Adipocyte (in vitro differentiated cells): ENCODE data around the gene ARNT2.
"Not testable (repeated sequence)": the region's sequence is repeated elsewhere in the genome, so short reads cannot be mapped to it uniquely, and the experiment has no call there.

Source experiments
- DNase-seq: peaks from one replicate; pipeline ENCODE4 v3.0.0-alpha.2; 2015; ENCODE audit warnings: low read depth
- H3K27me3 ChIP-seq: replicated peaks from 2 replicates; pipeline ENCODE4 v1.7.0; 2013; ENCODE audit warnings: mild to moderate bottlenecking, low read length, moderate library complexity; ENCODE audit not compliant: control insufficient read depth, insufficient read depth
- H3K36me3 ChIP-seq: 2 replicates; pipeline ENCODE4 v1.7.0; 2013; ENCODE audit warnings: low read length, mild to moderate bottlenecking, moderate library complexity; ENCODE audit not compliant: control insufficient read depth, insufficient read depth, severe bottlenecking
- H3K4me1 ChIP-seq: 2 replicates; pipeline ENCODE4 v1.7.0; 2013; ENCODE audit warnings: mild to moderate bottlenecking, low read length, moderate library complexity; ENCODE audit not compliant: control insufficient read depth, insufficient read depth
- H3K4me3 ChIP-seq: 2 replicates; pipeline ENCODE4 v1.7.0; 2013; ENCODE audit warnings: mild to moderate bottlenecking, low read length, moderate library complexity
- H3K9ac ChIP-seq: 2 replicates; pipeline ENCODE4 v1.7.0; 2013; ENCODE audit warnings: mild to moderate bottlenecking, low read length, moderate library complexity
- H3K9me3 ChIP-seq: 2 replicates; pipeline ENCODE4 v1.7.0; 2013; ENCODE audit warnings: mild to moderate bottlenecking, low read length, moderate library complexity; ENCODE audit not compliant: control insufficient read depth

ARNT2 gene

GRCh38 chr15:80507638-80508316, 103.6 kb downstream of the ARNT2 start:
- Histone ChIP-seq H3K36me3 (no peaks in the 10 kb centered on the region), H3K27me3 (no peaks in the 10 kb centered on the region), H3K9me3 (peaks cover 17% of the 10 kb centered on the region), H3K4me1 (peaks cover 30% of the 10 kb centered on the region), H3K9ac (peak overlapping the region; percentile 61), H3K4me3 (peak overlapping the region; percentile 6)
- peak; percentile 88 for DNase-seq

- H3K4me1 ChIP-seq, result peaks cover 33% of the 10 kb centered on the region
- no peak overlapping the region for H3K4me3 ChIP-seq
- no peak overlapping the region for H3K9ac ChIP-seq
- no peaks in the 10 kb centered on the region for H3K36me3 ChIP-seq
- no peaks in the 10 kb centered on the region for H3K27me3 ChIP-seq
- peaks cover 17% of the 10 kb centered on the region for H3K9me3 ChIP-seq
- no peak for DNase-seq
Measured at GRCh38 chr15:80508783-80509182, 104.6 kb downstream of the ARNT2 start.

- Histone ChIP-seq H3K4me1 (peaks cover 42% of the 10 kb centered on the region), H3K4me3 (no peak overlapping the region), H3K9ac (no peak overlapping the region), H3K9me3 (peaks cover 9% of the 10 kb centered on the region), H3K36me3 (no peaks in the 10 kb centered on the region), H3K27me3 (no peaks in the 10 kb centered on the region)
- DNase-seq, result no peak
Measured at GRCh38 chr15:80509800-80510199, 105.6 kb downstream of the ARNT2 start.

- H3K36me3 ChIP-seq, H3K9ac ChIP-seq: not testable (repeated sequence)
- peaks cover 48% of the 10 kb centered on the region for H3K4me1 ChIP-seq
Measured at GRCh38 chr15:80510985-80511384, 106.8 kb downstream of the ARNT2 start.

GRCh38 chr15:80512726-80513660, 108.8 kb downstream of the ARNT2 start:
- peaks cover 36% of the 10 kb centered on the region for H3K4me1 ChIP-seq
- no peak overlapping the region for H3K4me3 ChIP-seq
- peak; percentile 17 for DNase-seq
- no peaks in the 10 kb centered on the region for H3K27me3 ChIP-seq
- no peaks in the 10 kb centered on the region for H3K36me3 ChIP-seq
- H3K9ac ChIP-seq, result peak overlapping the region; percentile 76
- H3K9me3 ChIP-seq, result peaks cover 16% of the 10 kb centered on the region

More at GRCh38 chr15:80510985-80511384, 106.8 kb downstream of the ARNT2 start:
- H3K27me3 ChIP-seq, H3K9me3 ChIP-seq, H3K4me3 ChIP-seq, DNase-seq: not testable (repeated sequence)

GRCh38 chr15:80514071-80514780, 110.0 kb downstream of the ARNT2 start:
- Histone ChIP-seq H3K27me3 (no peaks in the 10 kb centered on the region), H3K9ac (peak overlapping the region; percentile 76), H3K9me3 (peaks cover 16% of the 10 kb centered on the region), H3K4me3 (peak overlapping the region; percentile 46), H3K36me3 (no peaks in the 10 kb centered on the region), H3K4me1 (peaks cover 28% of the 10 kb centered on the region)
- peak; percentile 63 for DNase-seq

- Histone ChIP-seq H3K9ac (no peak overlapping the region), H3K9me3 (peaks cover 16% of the 10 kb centered on the region), H3K27me3 (no peaks in the 10 kb centered on the region), H3K4me1 (peaks cover 28% of the 10 kb centered on the region), H3K36me3 (no peaks in the 10 kb centered on the region), H3K4me3 (peak overlapping the region; percentile 52)
- DNase-seq, result no peak
Measured at GRCh38 chr15:80517290-80517689, 113.1 kb downstream of the ARNT2 start.

- Histone ChIP-seq H3K9ac (no peak overlapping the region), H3K4me1 (peaks cover 17% of the 10 kb centered on the region), H3K9me3 (peaks cover 16% of the 10 kb centered on the region), H3K27me3 (no peaks in the 10 kb centered on the region), H3K4me3 (no peak overlapping the region), H3K36me3 (no peaks in the 10 kb centered on the region)
- no peak for DNase-seq
Measured at GRCh38 chr15:80518522-80518921, 114.3 kb downstream of the ARNT2 start.

GRCh38 chr15:80523746-80524145, 119.6 kb downstream of the ARNT2 start:
- Histone ChIP-seq H3K9ac (peak overlapping the region; percentile 23), H3K36me3 (no peaks in the 10 kb centered on the region), H3K4me1 (peaks cover 25% of the 10 kb centered on the region), H3K4me3 (no peak overlapping the region), H3K27me3 (no peaks in the 10 kb centered on the region), H3K9me3 (no peaks in the 10 kb centered on the region)
- no peak for DNase-seq

- Histone ChIP-seq H3K27me3 (no peaks in the 10 kb centered on the region), H3K4me1 (peaks cover 40% of the 10 kb centered on the region), H3K9me3 (no peaks in the 10 kb centered on the region), H3K9ac (no peak overlapping the region), H3K36me3 (no peaks in the 10 kb centered on the region), H3K4me3 (no peak overlapping the region)
- DNase-seq, result no peak
Measured at GRCh38 chr15:80525853-80526252, 121.7 kb downstream of the ARNT2 start.
